ENCODE data around the gene TCIRG1.

- TF ChIP-seq CTCF (IDR thresholded peaks at IDR 0.05) = no peak
- peak in 1 of 3 donors; percentile 1 for TF ChIP-seq POLR2AphosphoS5 (IDR thresholded peaks at IDR 0.05)
These were observed 12.6 kb downstream of the TCIRG1 start for GRCh38 chr11:68051191-68052136.
